Right forelimb (tissue), 1 donor: Measurements from ENCODE around the gene OTUD6A.

ENCODE experiments used
- DNase-seq: peaks from one replicate; pipeline ENCODE4 v3.0.0-alpha.2; 2018

Gene OTUD6A, protein sequence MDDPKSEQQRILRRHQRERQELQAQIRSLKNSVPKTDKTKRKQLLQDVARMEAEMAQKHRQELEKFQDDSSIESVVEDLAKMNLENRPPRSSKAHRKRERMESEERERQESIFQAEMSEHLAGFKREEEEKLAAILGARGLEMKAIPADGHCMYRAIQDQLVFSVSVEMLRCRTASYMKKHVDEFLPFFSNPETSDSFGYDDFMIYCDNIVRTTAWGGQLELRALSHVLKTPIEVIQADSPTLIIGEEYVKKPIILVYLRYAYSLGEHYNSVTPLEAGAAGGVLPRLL

DNA sequence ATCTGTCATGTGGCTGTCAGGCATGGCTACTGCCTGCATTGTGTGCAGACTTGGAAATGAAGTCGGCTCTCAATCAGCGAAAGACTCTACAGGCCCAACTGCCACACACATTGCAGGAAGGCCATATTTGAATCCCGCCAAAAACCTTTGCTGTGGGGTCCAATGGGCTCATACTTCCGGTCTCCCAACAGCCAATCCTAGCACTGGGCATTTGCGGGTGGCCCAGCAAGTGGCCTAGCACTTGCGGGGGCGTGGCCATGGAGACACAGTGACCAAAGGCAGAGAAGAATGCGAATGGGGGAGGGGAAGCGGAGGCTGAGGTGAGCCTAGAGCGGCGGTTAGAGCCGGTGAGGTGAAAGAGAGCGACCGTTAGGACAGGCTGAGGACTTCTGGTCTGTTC lies at the start of gene OTUD6A:
TSS of gene OTUD6A (plus strand) at position 382 of the 400 bp plus-strand sequence. CDS start 68 bp downstream, outside the sequence.
- DNase-seq: no peak

DNA sequence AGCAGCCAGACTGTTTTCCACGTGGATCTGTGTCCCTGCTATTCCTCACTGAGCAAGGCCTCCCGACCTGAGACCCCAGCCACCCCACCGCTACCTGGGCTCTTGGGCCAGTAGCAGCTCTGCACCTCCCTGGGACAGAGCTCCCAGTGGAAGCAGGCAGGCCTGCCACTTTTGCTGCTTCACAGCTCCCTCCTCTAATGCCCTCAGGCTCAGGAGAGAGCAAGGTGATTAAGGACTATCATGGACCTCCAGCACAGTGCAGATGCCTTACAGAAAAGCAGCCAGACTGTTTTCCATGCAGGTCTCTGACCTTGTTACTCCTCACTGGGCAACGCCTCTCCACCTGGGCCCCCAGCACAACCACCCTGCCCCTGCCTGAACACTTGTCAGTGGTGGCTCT lies 49.5 kb upstream of the OTUD6A start:
- no peak for DNase-seq

DNA sequence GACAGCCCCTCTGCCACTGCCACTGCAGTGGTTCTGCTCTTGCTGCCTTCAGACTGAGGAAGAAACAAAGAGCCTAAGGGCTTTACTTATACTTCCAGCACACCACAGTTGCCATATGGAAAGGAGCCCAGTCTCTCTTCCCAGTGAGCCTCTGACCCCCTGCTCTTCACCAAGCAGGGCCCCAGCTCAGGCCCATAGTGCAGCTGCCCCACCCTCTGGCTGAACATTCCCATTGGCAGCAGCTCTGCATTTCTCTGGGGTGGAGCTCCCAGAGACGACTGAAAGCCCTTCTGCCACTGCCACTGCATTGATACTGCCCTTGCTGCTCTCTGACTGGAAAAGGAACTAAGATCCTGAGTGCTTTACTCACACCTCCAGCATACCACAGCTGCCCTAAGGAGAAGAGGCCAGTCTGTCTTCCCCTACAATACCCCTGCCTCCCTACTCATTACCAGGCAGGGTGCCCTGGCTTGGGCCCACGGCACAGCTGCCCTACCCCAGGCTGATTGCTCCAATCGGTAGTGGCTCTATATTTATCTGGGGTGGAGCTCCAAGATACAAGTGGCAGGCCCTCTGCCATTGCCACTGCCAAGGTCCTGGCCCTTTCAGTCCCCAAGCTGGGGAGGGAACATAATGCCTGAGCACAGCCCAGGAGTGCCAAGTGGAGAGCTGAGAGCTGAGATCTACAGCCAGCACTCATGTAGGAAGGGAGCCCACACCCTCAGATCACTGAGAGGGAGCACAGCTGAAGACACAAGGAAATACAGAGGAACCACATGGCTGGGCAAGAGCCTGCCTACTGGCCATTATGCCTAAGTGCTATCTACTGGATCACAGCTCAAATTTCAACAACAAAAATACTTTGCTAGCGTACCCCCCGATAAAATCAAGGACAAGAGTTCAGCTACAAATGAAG lies 48.5 kb upstream of the OTUD6A start:
- no peak for DNase-seq

DNA sequence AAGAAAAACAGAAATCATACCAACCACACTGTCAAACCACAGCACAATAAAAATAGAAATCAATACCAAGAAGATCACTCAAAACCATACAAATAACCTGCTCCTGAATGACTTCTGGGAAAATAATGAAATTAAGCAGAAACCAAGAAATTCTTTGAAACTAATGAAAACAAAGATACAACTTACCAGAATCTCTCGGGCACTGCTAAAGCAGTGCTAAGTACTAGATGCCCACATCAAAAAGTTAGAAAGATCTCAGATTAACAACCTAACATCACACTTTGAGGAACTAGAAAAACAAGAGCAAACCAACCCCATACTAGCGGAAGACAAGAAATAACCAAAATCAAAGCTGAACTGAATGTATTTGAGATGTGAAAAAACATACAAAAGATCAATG lies 45.7 kb upstream of the OTUD6A start:
- DNase-seq: no peak

DNA sequence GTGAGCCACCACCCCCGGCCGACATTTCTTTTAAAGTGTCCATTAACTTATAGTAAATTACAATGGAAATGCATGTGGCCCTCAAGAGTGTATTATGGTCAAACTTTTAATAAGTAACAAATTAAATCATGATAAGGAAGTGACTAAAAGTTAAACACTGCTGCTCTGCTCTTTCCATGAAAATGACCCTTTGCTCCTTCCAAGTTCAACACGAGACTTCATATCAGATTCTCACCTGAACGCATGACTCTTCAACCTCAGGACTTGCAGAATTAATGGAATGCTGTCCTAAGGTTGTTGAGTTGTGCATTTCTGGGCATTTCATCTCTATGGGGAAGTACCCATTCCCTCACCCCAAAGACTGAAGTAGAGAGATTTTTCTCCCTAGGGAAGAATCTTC lies 39.6 kb upstream of the OTUD6A start:
- DNase-seq: no peak

DNA sequence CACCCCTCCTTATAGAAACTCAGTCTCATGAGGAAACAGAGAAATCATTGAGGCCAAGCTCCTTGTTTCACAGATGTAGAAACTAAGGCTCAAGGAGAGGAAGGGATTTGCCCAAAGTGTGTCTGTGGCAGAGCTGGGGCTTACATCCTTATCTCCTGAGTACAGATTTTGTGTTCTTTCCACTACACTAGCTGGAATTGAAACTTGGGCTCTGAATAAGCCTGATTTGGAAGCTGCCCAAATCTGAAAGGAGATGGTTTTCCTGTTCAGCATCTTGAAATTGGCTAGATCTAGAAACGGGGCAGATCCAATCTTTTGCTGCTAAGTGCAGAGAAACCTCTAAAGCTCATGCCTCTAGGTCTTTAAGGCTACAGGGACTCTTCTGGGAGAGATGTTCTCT lies 36.8 kb upstream of the OTUD6A start:
- no peak for DNase-seq

DNA sequence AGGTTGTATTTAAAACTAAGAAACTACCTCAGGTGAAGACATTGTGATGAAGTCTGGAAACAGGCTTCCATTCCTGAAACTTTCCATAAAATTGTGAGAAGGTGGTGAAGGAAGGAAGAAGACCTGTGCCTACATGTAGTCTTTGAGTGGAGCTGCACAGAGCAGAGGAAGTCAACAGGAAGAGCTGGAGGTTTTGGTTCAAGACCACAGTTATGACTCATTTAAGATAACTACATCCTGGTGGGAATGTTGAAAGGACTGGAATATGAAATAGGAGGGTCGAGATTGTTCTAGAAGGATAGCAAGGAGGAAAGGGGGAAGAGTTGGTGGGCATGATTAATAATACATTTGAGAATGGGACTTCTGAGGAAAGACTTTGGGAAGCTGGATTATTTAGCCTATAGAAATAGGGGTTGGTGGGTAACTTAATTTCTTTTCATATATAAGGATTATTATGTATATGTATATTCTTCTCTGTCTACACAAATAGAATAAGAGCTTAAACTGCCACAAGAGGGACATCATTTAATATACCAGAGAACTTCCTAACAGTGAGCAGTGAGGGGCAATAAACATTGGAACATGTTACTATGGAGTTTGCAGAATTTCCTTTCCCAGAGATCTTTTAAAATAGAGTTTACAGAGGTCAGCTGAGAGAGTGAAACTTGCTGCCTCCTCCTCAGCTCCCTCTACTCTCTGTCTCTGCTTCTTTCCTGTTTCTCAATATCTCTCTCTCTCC lies 36.0 kb upstream of the OTUD6A start:
- no peak for DNase-seq

DNA sequence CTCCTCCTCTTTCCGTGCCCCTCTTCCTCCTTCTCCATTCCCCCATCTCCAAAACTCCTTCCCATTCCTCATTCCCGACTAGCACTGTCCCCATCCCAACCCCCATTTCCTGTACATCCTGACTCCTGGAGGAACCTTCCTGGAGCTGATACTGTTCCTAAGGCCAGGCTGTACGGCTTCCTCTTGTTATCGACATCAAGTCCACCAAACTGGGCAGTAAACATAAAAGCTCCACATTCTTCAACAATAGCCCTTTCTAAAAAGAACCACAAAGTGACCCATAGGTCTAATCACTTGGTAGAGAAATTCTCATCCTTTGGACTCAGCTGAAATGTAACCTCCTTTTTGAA lies 35.4 kb upstream of the OTUD6A start:
- no peak for DNase-seq

DNA sequence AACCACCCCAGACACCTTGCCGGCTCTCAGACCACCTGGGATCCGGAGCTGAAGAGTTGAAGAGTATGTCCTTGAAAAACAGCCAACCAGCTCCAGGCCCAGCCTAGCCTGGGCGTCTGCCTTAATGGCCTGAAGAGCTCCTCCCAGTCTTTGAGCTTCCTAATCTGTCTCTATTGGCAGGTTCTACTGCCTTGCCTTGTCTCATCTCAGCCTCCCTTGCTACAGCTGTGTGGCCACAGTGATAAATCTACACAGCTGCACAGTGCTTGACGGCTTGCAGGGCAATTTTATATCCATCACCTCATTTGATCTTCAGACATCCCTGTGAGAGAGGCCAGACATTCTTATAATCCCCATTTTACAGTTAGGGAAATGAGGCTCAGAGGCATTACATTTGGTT lies 32.4 kb upstream of the OTUD6A start:
- no peak for DNase-seq

DNA sequence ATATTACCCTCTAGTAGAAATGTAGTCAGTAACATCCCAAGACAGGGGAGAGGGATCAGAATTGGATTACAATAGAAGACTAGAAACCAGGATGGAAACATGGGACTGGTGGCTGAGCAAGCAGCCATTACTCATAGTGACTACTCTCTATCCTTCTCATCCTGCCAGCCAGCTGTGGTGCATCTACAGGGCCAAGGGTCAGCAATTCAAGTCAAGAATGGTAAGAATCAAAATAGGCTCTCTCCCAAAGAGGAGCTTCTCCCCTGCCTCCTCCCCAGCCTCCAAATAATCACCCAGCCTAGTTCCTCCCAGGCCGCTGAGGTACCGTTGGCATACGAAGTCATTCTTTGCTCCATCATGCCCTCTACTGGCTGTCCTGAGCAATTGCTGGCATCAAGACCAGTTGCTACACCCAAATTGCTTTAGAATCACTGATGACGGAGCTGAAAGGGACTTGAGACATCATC lies 31.9 kb upstream of the OTUD6A start:
- DNase-seq: peak; percentile 55

DNA sequence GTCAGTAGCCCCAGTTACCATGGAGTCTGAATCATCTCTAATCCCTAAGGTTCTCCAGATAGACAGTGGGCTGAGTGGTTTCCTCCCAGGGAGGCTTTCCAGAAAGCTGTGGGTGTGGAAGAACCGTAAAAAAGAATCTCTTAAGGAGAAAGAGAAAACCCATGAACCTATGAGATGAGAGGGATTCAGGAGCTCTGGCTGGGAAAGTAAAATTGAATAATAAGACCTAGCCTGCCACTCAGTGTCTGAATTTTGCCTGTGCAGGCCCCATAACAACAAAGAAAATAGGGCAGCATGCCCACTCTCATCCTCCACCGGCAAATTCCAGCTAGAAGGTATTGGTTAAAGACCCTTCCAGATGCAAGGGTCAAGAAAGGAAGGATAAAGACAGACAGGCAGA lies 29.5 kb upstream of the OTUD6A start:
- DNase-seq: no peak

DNA sequence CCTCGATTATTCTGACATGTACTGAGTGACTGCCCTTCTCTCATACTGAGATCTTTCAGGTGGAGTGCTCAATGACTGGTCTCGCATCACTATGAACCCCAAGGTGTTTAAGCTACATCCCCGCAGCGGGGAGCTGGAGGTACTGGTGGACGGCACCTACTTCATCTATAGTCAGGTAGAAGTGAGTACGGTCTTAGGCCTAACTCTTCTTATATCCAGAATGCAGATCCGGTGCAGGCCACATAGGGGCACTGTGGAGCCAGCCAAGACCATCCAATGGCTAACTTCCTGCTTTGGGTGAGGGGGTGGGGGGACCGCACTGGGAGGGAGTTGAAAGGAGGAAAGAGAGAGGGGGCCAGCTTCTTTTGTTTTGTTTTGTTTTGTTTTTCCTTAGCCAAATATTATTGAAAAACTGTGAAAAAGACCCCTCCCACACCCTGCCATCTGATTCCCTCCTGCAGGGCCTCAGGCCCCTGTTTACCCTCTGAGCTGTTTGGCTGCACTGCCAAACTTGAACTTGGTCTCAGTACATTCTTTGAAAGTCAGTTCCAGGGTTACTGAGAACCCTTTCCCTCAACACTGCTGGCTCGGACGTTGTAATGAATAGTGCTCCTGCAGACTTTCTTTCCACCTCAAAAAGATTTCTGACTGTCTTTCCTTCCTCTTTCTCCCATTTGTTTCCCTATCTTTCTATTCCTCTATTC lies 28.8 kb upstream of the OTUD6A start:
- DNase-seq: no peak

DNA sequence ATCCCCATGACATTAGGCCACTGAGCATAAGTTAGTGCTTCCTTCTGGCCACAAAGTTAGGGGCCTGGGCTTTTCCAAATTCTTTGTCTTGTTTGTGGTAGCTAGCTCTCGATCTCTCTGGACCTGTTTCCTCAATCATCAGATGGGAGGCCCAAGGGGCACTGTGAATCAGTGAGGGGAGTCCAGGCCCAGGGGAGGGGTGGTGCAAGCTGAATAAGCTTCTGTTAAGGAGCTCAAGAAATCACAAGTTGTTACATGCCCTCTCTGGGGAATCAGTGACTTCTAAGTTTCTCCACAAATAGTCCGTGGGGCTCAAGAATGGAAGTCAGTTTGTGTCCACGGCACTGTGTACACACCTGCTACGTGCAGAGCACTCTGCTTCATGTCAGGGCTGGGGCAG lies 27.6 kb upstream of the OTUD6A start:
- no peak for DNase-seq

DNA sequence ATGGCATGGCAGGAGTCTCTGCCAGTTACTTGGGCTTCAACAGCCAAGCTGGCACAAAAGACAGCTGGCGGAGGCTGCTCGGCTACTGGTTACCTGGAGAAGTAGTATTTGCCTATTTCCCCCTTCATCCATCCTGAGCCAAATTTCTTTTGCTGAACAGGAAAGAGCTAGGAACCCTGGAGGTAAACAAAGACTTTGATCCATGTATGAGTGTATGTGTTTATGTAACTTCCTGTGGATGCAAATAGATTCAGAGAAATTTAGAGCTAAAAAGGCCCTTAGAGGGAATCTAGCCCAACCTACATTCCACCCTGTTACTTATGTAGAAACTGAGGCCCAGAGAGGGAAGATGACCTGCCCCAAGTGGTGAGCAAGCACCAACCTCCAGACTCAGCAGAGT lies 23.7 kb upstream of the OTUD6A start:
- DNase-seq: no peak

DNA sequence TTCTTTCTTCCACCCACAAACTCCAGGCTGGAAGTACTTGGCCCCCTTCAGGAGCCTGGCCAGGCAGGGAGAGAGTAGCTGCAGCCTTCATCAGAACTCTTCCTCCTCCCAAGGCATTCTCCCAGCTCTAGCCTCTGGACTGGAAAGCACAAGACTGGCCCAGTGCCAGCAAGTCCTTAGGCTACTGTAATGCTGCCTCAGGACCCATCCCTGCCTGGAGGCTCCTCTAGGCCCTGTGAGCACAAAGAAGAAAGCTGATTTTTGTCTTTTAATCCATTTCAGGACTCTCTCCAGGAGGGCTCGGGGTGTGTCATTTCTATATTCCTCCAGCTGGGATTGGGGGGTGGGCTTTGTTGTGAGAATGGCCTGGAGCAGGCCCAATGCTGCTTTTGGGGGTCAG lies 23.3 kb upstream of the OTUD6A start:
- no peak for DNase-seq

DNA sequence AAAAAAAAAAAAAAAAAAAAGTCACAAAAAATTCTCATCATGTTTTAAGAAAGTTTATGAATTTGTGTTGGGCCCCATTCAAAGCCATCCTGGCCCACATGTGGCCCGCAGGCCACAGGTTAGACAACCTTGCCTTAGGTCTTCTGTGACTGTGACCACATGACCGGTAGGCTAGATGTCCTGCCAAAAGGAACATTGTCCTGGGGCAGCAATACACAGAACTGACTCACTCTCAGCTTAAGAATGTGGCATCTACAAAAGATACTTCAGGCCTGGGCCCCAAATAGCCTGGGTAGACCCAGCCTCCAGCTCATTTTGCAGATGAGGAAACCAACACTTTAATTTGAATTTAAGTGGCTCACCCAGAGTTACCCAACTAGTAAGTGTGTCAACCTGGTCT lies 22.5 kb upstream of the OTUD6A start:
- DNase-seq: no peak

DNA sequence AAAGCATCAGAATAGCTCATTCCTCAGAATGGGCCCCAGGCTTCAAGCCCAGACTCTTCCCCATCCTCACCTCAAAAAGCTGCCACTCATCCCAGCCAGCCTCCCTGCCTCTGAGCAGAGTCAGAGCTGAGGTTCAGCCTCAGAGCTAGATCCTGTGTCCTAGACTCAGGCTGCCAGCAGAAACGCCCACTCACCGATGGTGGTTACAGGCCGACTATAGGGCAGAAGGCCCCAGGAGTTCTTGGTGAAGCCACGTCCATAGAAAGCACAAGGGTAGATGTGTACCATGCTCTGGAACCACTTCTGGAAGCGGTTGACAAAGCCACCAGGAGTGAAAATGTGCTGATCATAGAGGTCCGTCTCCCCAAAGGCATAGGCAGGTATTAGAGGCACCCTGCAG lies 20.3 kb upstream of the OTUD6A start:
- DNase-seq: no peak

DNA sequence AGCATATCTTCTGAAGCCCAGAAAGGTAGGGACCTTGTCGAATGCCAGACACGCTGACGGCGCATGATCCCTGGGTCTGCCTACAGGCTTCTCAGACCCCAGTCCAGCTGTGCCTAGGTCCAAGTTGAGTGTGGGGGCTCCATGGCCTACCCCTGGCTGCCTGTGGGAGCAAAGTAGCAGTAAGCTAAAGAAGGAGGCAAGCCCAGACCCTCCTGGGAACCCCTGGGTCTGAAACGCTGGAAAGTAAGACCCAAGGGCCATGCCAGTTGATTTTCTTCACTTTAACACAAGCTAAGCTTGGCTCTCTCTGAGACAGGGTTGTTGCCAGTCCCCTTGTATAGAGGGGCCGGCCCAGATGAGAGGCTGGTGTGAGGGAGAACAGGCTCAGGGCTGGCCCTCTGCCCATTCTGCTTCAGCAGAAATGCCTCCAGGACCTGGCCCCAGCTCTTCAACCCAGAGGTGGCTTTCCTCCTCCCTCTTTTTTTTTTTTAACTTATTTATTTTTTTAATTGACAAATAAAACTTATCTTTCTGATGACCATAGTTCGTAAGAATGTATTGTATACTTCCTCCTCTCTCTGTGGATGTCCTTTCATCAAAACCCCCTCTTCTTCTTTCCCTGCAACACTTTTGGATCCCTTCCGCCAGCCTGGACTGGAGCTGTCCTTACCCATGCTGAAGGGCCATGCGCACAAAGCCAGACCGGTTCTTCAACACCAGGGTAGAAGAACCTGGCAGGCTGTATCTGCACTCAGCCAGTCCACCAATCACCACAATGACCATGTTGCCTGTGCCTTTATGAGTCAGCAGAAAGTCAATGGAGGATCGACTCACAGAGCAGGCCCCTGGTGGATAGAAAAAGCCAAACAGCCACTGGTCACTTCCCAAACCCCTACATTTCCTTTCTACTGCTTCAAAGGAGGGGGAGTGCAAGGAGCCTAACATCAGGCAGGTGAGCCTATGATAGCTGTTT lies 19.6 kb upstream of the OTUD6A start:
- DNase-seq: no peak

DNA sequence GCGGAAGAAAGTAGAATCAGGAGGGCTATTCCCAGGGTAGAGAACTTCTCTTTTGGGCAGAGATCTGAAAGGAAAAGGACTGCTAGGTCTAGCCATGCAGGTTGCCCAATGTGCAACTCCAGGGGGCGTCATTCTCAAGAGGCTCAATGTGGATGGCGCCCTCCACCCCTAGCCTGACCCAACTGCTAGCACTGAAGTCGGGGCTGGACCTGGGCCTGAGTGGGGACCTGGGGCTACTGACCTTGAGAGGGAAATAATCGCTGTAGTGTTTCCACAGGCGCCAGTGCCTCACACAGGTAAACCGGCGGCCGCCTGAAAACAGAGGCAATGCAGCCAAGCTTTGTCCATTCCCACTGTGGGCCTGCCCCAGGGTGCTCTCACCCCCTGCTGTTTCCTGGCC lies 18.6 kb upstream of the OTUD6A start:
- no peak for DNase-seq

DNA sequence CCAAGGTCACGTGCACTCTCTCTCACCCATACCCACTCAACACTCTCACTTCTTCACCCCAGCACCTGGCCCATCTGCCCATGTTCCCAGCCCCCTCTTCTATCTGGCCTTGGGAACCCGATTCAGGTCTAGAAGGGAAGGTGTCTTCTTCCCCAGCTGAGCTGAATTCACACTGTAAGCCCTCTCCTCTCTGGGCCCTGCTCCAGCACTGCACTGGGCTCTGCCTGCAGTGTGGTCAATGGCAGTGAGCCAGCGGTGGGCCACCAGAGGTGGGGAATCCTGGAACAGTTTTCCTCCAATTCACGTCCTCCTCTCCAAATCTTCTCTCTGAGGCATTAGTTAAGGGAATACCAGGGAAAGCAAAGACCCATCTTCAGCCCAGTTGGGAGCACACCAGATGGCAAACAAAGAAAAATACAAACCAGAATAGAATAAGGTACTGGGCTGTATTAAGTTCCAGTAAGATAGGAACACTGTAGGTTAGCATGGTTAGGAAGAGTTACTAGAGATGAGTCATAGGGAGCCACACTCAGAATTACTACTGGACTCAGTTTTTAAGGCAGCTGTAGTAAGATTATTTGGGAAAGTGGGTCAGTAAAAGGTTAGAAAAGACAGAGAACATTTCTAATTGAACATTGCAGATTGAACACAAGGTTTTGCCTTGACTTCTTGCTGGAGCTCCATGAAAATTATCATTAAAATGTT lies 17.6 kb upstream of the OTUD6A start:
- no peak for DNase-seq

DNA sequence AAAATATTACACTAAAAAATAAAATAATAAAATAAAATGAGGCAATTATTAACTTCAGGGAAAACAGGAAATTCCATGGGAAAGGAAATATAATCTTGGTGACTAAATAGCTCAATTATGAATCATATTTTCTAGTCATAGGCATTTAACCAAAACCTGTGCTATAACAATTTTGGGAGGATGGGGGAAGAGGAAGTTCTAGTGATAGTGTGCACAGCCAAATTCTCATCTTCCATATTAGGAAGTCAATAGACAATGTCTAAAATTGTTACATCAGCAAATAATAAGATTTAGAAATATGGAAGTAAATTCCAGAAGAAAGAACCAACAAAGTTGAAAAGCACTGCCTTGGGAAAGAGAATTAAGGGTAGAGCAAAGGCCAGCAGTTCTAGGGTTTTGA lies 15.3 kb upstream of the OTUD6A start:
- no peak for DNase-seq
